Measurements from ENCODE around the gene SKIDA1. TPM values are rescaled to one million over a fixed set of nuclear protein-coding genes. Genes with fewer than 3 reads are reported as not detected.
"Not testable (repeated sequence)": the region's sequence is repeated elsewhere in the genome, so short reads cannot be mapped to it uniquely, and the experiment has no call there.

The SKIDA1 gene
- total RNA-seq, 1 donor from 2014 or later: under 0.01 TPM

DNA sequence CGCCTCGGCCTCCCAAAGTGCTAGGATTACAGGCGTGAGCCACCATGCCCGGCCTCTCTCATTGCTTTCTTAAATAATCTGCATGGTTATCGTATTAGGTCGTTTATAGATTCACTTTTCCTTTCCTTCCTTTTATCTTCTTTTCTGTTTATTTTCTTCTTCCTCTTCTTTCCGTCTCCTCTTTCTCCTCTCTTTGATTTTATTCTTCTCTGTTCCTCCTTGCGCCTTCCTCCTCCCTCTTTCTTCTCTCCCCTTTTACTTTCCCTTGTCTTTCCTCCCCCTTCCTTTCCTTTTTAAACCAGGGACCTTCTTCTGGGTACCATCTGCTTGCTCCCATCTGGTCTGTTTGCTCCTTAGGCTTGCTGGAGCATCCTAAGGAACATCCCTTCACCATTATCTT is 27.2 kb upstream of the SKIDA1 start:
- peaks cover 7% of the 10 kb centered on the region for H3K36me3 ChIP-seq (ENCODE audit: control insufficient read depth, insufficient read depth, low read length)
- no peak overlapping the region for H3K4me3 ChIP-seq (ENCODE audit: low read depth, low read length)
- no peaks in the 10 kb centered on the region for H3K27me3 ChIP-seq (ENCODE audit: control insufficient read depth, insufficient read depth, low read length)
- DNase-seq (ENCODE audit: low read depth) (no peak), FAIRE-seq (no peak)
- TF ChIP-seq, protein P1, sequence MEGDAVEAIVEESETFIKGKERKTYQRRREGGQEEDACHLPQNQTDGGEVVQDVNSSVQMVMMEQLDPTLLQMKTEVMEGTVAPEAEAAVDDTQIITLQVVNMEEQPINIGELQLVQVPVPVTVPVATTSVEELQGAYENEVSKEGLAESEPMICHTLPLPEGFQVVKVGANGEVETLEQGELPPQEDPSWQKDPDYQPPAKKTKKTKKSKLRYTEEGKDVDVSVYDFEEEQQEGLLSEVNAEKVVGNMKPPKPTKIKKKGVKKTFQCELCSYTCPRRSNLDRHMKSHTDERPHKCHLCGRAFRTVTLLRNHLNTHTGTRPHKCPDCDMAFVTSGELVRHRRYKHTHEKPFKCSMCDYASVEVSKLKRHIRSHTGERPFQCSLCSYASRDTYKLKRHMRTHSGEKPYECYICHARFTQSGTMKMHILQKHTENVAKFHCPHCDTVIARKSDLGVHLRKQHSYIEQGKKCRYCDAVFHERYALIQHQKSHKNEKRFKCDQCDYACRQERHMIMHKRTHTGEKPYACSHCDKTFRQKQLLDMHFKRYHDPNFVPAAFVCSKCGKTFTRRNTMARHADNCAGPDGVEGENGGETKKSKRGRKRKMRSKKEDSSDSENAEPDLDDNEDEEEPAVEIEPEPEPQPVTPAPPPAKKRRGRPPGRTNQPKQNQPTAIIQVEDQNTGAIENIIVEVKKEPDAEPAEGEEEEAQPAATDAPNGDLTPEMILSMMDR (IDR thresholded peaks at IDR 0.05; ENCODE audit: insufficient read depth, low read length, severe bottlenecking): no peak

DNA sequence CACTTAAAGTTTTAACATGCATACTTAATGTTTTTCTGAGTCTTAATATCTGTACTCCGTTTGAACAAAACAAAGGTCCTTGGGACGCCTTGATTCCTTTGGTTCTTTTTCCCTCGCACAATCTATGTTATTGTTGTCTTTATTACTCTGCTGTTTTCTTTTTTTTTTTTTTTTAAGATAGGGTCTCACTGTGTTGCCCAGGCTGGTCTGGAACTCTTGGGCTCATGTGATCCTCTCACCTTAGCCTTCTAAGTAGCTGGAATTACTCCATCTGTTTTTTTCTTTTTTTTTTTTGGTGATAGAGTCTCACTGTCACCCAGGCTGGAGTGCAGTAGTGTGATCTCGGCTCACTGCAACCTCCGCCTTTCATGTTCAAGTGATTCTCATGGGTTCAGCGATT is 21.8 kb upstream of the SKIDA1 start:
- H3K4me3 ChIP-seq (ENCODE audit: low read depth, low read length): no peak overlapping the region
- DNase-seq (ENCODE audit: low read depth) (no peak), FAIRE-seq (no peak)
- H3K27me3 ChIP-seq (ENCODE audit: control insufficient read depth, insufficient read depth, low read length): no peaks in the 10 kb centered on the region
- TF ChIP-seq, protein P1 (IDR thresholded peaks at IDR 0.05; ENCODE audit: insufficient read depth, low read length, severe bottlenecking): no peak
- peaks cover 10% of the 10 kb centered on the region for H3K36me3 ChIP-seq (ENCODE audit: control insufficient read depth, insufficient read depth, low read length)

DNA sequence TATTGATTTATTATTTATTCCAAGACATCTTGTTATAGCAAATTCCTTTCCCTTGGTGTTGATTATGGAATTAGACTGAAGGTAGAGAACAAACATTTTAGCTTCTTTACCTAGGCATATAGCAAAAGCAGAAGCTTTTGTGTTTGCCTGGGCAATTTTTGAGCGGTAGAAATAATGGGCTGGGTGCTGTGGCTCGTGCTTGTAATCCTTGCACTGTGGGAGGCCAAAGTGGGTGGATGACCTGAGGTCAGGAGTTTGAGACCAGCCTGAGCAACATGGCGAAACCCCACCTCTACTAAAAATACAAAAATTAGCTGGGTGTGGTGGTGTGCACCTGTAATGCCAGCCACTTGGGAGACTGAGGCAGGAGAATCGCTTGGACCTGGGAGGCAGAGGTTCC is 15.2 kb upstream of the SKIDA1 start:
- not testable (repeated sequence) for H3K4me3 ChIP-seq (ENCODE audit: low read depth, low read length); H3K36me3 ChIP-seq (ENCODE audit: control insufficient read depth, insufficient read depth, low read length); DNase-seq (ENCODE audit: low read depth); FAIRE-seq; H3K27me3 ChIP-seq (ENCODE audit: control insufficient read depth, insufficient read depth, low read length)

DNA sequence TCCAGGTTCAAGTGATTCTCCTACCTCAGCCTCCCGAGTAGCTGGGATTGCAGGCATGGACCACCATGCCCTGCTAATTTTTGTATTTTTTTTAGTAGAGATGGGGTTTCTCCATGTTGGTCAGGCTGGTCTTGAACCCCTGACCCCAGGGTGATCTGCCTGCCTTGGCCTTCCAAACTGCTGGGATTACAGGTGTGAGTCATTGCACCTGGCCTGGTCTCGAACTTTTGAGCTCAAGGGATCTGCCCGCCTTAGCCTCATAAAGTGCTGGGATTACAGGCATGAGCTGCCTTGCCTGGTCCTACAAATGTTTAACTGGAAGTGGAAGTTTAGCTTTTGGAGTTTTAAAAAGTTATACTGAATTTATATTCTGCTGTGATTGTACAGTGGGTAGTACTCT is 11.4 kb upstream of the SKIDA1 start:
- DNase-seq (ENCODE audit: low read depth): no peak
- no peak for FAIRE-seq
- H3K4me3 ChIP-seq (ENCODE audit: low read depth, low read length): no peak overlapping the region
- no peaks in the 10 kb centered on the region for H3K27me3 ChIP-seq (ENCODE audit: control insufficient read depth, insufficient read depth, low read length)
- H3K36me3 ChIP-seq (ENCODE audit: control insufficient read depth, insufficient read depth, low read length): peaks cover 1% of the 10 kb centered on the region
- TF ChIP-seq, protein P1 (IDR thresholded peaks at IDR 0.05; ENCODE audit: insufficient read depth, low read length, severe bottlenecking): no peak

DNA sequence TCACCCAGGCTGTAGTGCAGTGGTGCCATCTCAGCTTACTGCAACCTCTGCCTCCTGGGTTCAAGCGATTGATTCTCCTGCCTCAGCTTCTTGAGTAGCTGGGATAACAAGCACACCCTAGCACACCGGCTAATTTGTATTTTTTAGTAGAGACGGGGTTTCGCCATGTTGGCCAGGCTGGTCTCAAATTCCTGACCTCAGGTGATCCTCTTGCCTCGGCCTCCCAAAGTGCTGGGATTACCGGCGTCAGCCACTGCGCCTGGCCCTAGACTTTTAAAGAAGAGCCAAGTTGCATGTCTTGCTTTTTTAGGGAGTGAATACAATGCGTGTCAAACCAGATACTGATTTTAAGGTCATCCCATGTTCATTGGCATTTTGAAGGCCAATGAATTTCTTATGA is 10.5 kb upstream of the SKIDA1 start:
- H3K36me3 ChIP-seq (ENCODE audit: control insufficient read depth, insufficient read depth, low read length); DNase-seq (ENCODE audit: low read depth); H3K4me3 ChIP-seq (ENCODE audit: low read depth, low read length); FAIRE-seq; H3K27me3 ChIP-seq (ENCODE audit: control insufficient read depth, insufficient read depth, low read length): not testable (repeated sequence)

DNA sequence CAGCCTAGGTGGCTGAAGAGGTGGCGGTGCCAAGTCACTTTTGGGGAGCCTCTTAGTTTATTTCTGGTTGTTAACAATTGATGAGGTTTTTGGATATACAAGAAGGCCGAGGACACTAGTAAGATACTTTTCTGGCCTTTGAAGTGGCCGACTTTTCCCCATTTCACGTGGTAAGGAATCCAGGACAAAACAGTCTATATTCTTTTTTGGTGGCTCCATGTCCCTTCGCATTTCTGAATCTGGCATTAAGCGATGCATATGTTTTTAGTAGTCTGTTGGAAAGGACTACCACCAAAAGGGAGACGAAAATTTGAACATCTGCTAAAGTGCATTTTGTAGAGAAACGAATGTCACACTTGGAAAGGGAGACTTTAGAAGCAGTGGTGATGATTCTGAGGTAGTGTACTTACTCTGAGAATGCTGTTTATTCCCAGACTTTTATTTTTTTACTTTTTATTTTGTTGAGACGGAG is 10.0 kb upstream of the SKIDA1 start:
- DNase-seq (ENCODE audit: low read depth): no peak
- H3K36me3 ChIP-seq (ENCODE audit: control insufficient read depth, insufficient read depth, low read length): peaks cover 1% of the 10 kb centered on the region
- no peak for FAIRE-seq
- peak overlapping the region; percentile 65 for H3K4me3 ChIP-seq (ENCODE audit: low read depth, low read length)
- TF ChIP-seq, protein P1 (IDR thresholded peaks at IDR 0.05; ENCODE audit: insufficient read depth, low read length, severe bottlenecking): no peak
- no peaks in the 10 kb centered on the region for H3K27me3 ChIP-seq (ENCODE audit: control insufficient read depth, insufficient read depth, low read length)

All from bronchial epithelial cell (primary cell).